Left cardiac atrium (tissue), 4 donors: ENCODE data around the gene FAM181A. TPM values are rescaled to one million over a fixed set of nuclear protein-coding genes. Genes with fewer than 3 reads are reported as not detected.

Experiments
- ATAC-seq, 2 donors: fragments of 200-7000 bp; cut with Tn5 transposase; one replicate each; pipeline ENCODE4 v1.9.1; 2020; ENCODE audit warnings: mild to moderate bottlenecking in 2 of 2, moderate library complexity in 2 of 2
- DNase-seq: peaks from one replicate; pipeline ENCODE4 v3.0.0-alpha.2; 2020
- intact Hi-C, 2 donors: fragments of 100-400 bp; cut with DNase I; formaldehyde crosslinking; loops; one replicate each; pipeline versions ENCODE4 v1.14.1 to v1.15.1; 2022 to 2023
- long read RNA-seq: library from polyadenylated mRNA; unstranded; transcript quantifications from one replicate; pipeline ENCODE4 v2.0.0, GENCODE V29; 2021
- total RNA-seq, 2 donors: library from RNA; stranded (reverse); fragmentation: NEBNext Ultra II Directional; extraction: Animal tissue kit (Norgen Biotek cat#: 25700); gene quantifications; one replicate each; pipeline ENCODE4 v1.2.1, GENCODE V29; 2021
- donor health status: DM: no; HTN: yes; CAD: no.
- donor health status: DM: no; HTN: yes; CAD: no; lungs with severe emphysema.
- donor health status: DM: yes; HTN: yes; CAD: no.
- donor health status: Dilated cardiomyopathy.

Gene FAM181A
- total RNA-seq = not detected
- long read RNA-seq = 0 reads

DNA sequence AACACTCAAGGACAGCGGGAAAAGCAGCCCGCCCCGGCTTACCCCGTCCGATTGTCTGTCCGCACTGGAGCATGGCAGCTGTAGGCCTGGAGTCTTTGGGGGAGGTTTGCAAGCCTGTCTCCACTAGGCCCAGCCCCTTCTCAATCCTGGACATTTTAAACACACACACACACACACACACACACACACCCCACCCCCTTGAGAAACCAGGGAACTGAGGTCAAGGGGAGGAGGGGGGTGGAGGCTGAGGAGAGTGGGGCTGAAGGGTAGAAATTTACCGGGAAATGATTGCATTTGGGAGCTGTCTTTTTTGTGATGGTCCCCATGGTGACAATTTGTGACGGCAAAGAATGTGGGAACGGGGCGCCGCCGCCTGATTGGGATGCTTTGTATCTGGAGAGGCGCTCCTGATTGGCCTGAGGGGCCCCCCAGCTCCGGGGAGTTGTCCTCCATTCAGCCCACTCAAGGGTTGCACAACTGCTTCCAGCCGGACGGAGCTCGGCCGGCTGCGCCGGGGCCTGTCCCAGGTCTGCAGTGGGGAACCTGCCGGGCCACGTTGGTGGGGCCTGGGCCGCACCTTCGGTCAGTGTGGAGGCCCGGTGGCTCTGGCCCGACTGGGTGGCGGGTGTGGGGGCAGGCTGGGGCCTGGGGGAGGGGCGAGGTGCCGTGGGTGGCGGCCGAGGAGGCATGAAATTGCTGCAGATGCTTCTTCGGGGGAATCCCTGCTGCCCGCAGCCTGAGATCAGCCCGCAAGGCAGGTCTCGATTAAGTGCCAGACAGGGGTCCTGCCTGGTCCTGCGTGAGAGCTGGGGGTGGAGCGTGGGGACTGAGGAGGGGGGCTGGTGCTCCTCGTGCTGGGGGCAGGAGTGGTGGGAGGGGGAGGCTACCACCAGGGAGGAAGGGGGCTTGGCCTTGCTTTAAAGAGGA lies at the start of gene FAM181A:
Gene FAM181A (plus strand): TSS at position 472 of the 927 bp plus-strand sequence. CDS start 942 bp downstream, outside the sequence.
- intact Hi-C loops = no loop called here
- ATAC-seq (no peak), DNase-seq (no peak)

DNA sequence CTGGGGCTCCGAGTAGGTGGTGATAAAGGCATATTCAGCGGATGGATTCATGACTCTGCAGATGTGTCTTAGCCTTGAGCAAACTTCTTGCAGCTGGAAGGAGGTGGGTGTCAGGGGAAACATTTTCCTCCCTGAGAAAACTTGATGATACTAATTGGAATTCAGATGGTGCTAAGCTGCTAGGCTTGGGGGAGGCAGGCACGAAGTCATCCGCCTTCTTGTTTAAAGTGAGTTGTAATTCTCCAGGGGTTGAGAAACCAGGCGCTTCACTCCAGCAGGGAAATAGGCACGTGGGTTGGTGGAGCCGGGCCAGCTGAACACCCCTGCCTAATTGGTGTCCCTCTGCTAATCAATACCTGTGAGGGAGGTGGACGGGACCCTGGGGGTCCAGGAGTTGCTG lies 48.9 kb upstream of the FAM181A start:
- DNase-seq (no peak), ATAC-seq (no peak)
- intact Hi-C loops = no loop called here

DNA sequence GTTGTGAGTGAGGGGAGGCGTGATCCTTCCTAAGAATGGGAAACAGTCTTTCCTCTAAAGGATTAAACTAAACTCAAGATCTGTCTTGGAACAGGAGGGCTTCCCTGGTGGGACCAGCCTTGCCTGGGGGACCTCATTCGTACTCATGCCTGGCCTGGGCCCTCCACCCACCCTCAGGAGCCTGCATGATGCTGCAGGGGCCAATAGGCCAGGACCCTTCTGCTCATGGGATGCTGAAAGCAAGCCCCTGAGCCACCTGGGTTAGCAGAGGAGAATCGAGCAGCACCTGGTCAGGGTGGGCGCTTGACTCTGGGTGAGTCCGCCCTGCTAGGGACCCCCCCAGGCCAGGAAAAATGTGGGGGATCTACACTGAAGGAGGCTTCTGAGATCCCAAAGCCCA lies 48.3 kb upstream of the FAM181A start:
- intact Hi-C loops = no loop called here
- DNase-seq = no peak
- no peak for ATAC-seq

DNA sequence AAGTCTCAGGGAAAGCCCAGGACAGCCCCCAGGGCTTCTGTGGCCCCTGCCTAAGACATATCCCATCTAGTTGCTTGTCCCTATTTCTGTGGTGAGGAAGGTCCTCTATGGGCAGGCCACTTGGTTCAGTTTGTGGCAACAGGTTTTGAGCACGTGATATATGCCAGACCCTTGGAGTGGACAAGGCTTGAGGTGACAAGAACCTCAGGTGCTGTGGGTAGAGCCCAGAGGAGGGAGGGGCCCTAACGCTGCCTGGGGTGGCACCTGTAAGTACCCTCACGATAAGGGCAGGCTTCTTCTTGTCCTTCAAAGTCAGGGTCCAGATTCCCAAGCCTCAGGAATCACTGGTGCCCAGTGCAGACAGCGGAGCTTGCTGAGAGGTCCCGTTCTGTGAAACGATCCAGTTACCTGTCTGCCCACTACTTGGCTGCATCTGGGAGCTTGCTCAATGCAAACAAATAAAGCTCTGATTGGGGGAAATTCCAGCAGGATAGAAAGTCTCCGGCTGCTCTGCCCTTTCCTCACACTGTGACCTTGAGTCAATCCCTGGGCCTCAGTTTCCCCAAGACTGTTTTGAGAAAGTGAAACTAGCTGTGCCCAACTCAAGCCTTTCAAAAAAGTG lies 47.7 kb upstream of the FAM181A start:
- intact Hi-C loops = no loop called here
- ATAC-seq (no peak), DNase-seq (no peak)

DNA sequence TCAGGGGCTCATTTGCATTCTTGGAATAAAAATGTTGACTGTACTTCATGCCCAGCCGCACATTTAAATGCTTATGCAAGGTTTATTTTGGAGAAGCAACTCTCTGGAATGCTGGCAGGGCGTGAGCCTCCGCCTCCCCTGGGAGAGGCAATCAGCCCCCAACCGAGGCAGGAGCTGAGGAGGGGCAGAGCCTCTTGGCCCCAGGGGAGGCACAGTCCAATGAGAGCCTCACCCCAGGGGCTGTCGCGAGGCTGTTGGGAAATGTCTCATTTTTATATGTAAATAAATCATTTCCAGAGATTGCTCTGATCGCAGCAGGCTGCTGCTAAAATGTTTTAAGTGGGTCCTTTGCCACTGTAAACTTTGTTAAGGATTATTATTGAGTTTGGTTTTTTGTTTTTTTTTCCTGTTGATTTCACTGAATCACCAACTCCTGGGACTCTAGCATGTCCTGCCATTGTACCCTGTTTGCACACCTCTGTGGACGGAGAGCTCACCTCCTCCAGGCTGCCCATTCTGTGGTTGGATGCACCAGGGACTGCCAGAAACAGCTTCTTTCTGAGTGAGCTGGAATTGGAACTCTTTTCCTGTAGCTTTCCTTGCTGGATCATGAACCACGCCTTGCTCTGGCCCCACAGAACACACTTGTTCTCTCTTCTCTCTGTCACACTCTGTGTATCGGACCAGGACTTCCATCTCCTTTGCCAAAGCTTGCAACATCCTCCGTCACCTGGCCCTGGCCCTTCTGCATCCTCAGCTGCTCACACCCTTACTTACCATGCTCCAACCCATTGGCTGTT lies 46.9 kb upstream of the FAM181A start:
- no peak for DNase-seq
- peak in 1 of 2 donors; percentile 88 for ATAC-seq
- intact Hi-C loops = no loop called here

DNA sequence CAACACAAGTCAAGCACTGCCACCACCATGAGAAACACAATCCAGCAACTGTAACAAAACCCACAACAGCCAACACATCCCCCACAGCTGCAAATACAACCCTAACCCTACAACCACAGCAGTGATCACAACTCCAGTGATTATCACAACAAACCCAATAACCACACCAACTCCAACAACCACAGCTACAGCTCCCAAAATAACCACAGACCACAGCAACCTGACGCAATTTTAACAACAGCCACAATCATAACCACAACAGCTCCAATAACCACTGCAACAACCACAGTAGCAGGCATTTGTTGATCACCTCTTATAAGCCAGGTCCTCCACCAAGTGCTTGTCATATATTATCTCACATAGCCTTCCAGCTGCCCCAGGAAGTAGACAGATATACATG lies 42.2 kb upstream of the FAM181A start:
- DNase-seq (no peak), ATAC-seq (no peak)
- intact Hi-C loops = no loop called here

DNA sequence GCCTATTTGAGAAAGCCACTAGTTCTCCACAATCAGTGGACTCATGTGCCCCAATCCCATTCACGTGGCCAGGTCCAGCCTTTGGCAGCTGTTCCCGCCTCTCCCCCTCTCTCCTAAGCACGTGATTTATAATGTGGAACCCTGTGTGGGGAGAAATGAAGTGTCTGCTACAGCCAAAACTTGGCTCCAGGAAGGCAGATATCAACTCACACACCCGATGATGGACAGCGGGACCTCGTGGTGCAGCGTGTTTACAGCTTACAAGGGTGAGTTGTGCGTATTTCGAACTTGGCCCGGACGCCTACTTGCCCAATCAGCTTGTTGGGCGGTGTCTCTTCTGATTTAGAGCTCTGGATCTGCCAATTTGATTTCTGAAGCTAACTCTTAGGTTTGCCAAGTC lies 38.1 kb upstream of the FAM181A start:
- intact Hi-C loops = no loop called here
- peak in 1 of 2 donors; percentile 39 for ATAC-seq

DNA sequence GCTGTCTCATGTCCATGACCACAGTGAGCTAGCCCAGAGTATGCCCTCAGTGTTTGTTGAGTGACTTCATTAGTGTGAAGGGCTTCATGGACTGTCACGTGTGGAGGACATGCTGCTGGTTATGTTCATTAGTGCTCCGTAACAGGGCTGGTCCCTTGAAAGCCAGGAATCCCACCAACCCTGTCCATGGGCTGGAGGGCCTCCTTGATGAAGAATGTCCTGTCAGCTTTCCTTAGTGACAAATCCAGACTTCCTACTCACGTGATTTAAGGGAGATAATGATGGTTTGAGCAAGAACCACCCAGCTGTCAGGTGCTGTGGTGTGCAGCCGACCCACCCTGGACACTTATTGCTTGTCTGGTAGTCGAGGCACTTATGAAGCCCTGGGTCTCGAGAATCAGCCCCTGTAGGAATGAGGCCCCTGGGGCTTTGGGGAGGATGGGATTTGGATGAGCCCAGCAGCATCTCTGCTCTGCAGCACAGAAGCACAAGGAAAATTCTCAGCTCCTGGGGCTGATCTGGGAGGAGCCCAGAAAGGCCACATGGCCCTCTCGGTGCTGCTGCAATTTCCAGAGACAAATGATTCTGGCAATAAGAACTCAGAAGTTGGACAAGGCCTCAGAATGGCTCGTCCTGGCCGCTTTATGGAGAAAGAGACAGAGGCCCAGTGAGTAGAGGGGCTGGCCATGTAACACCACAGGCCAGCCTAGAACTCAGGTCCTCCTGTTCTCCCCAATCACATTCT lies 37.2 kb upstream of the FAM181A start:
- no peak for ATAC-seq
- intact Hi-C loops = loop anchor here (5.0 to 10.0 kb wide), 3 partner anchors 103 to 235 kb away; partner anchors contain the start of gene PRIMA1 (in 2 of the 2)

More for the DNA sequence above, 38.1 kb upstream of the FAM181A start:
- DNase-seq = peak; percentile 46

DNA sequence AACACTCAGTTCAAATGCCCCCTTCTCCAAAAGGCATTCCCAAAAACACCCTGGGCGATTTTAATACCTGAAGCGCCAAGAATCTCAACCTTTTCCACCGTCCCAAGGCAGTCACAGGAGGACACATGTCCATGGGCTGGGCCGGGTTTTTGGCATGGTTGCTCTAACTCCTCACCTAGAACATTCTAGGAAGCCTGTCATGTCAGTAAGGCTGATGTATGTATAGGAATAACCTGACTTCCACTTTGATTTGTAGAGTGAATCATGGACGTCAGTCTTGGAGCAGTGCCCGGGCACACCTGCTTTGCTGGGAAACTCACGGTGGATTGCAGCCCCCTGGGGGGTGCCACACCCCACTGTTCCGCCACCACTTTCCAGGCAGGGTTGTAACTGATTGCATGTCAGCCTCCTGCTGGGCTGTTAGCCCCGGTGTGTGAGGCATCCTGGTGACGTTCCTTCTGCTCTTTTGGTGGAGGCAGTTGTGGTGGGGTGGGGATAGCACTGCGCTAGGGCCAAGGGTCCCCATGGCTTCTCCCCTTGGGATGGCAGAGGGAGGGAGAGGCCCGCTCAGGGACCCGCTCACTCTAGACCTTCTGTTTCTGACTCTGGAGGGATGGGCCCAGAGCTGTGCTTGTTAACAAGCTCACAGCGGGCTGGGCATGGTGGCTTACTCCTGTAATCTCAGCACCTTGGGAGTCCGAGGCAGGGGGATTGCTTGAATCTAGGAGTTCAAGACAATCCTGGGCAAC lies 35.2 kb upstream of the FAM181A start:
- DNase-seq = no peak
- no peak for ATAC-seq

More for the DNA sequence above, 37.2 kb upstream of the FAM181A start:
- DNase-seq = no peak

DNA sequence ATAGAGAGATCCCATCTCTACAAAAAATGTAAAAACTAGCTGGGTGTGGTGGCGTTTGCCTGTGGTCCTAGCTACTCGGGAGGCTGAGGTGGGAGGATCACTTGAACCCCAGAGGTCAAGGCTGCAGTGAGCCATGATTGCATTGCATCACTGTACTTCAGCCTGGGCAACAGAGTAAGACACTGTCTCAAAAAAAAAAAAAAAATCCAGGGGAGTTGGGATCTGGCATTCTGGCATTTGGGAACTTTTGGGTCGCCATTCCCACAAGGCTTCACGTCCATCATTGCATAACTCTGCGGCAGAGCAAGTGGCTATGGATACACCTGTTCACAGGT lies 34.7 kb upstream of the FAM181A start:
- DNase-seq (no peak), ATAC-seq (no peak)
- intact Hi-C loops = loop anchor here (2.0 to 10.0 kb wide), 4 partner anchors 105 to 238 kb away; partner anchors contain the start of gene PRIMA1 (in 2 of the 2)

More for the DNA sequence above, 35.2 kb upstream of the FAM181A start:
- intact Hi-C loops = loop anchor here (2.0 to 10.0 kb wide), 4 partner anchors 105 to 237 kb away; partner anchors contain the start of gene PRIMA1 (in 2 of the 2)

DNA sequence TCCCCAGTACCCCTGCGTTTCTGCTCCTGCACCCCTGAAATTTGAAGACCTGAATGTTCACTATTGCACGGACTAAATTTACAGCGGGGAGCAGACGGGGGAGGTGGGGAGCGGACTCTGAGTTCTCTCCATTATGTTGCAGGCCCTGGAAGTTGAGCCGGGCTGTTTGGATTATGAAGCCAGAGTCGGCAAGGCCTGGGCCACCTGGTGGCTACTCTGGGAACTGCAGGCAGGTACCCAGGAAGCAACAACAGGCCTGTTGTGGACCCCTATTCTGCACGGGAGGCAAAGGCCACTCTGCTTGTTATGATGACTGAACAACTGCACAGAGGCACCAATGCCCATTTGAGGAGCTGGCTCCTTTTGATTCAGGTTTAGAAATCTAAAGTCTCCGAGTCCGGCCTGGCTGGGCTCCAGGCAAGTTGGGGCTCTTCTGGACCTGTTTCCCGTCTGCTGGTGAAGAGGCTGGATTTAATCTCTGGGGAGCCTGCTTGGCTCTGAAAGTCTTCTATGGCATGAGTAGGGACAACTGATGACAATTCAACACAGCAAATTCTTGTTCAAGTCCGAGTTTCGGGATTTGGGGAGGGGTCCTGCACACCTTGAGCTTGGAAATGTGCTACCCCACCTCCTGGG lies 34.1 kb upstream of the FAM181A start:
- intact Hi-C loops = loop anchor here (2.0 to 10.0 kb wide), 4 partner anchors 106 to 238 kb away; partner anchors contain the start of gene PRIMA1 (in 2 of the 2)
- peak; percentile 69 to 70 for ATAC-seq
- peak; percentile 79 for DNase-seq

DNA sequence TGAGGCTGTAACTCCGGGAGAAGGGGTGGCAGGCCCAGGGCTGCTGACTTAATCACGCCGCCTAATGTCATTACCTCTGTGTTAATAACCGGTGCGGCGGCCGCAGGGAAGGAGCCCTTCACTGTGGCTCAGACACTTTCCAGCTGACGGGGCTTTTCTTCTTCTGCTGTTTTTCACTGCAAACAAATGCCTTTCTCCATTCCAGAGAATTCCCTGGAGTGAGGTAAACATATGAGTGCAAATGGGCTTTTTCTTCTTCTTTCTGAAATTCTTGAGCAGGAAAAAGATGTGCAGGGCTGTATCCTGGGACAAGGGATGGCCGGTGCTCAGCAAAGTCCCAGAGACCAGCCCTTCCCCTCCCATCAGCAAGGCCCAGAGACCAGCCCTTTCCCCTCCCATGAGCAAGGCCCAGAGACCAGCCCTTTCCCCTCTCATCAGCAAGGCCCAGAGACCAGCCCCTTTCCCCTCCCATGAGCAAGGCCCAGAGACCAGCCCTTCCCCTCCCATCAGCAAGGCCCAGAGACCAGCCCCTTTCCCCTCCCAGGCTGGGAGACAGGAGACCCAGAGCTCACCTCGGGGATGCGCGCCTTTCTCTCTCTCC lies 33.4 kb upstream of the FAM181A start:
- ATAC-seq = no peak
- intact Hi-C loops = loop anchor here (2.0 to 10.0 kb wide), 4 partner anchors 106 to 239 kb away; partner anchors contain the start of gene PRIMA1 (in 2 of the 2)
- DNase-seq = no peak

DNA sequence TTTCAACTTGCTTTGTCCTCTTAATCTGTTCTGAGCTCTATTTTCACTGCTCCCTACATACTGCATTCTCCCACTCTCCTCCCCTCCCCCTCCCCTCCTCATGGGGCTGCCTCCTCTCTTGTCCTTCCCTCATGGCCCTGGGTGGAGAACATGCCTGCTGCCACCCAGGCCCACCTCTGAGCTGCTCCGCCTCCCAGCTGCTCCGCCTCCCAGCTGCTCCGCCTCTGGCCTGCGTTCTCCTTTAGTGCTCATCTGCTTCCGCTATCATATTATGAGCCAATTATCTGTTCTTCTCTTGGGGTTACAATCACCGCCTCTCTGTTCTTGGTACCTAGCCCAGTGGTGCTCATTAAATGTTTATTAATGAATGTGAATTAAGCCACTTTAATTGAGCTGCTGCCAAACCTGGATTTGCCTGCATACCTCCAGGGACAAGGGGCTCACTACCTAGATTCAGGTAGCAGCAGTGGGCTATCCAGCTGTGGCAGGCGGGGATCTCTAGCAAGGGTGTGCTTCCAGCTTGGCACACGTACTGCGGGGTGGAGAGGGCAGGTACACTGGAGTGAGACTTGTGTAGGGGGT lies 32.0 kb upstream of the FAM181A start:
- no peak for ATAC-seq
- intact Hi-C loops = loop anchor here in 1 of 2 donors (10.0 kb wide), 2 partner anchors 110 to 240 kb away; partner anchors contain the start of gene PRIMA1
- no peak for DNase-seq

DNA sequence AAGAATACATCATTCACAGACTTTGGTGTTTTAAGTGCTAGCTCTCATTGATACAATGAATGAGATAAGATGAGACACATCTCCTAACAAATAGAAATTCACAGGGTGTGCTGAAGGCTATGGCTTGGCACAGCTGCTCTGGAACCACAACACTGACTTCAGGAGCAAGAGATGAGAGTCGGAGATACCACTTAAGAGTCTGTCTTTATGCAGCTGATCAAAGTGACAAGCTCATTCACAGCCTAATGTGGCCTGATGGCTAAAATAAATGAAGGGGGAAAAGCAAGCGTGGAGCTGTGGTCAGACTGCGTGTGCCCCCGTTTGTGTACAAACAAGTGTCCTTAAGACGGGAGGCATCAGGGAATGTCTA lies 29.7 kb upstream of the FAM181A start:
- no peak for ATAC-seq
- DNase-seq = no peak
- intact Hi-C loops = loop anchor here in 1 of 2 donors (10.0 kb wide), 2 partner anchors 113 to 243 kb away; partner anchors contain the start of gene PRIMA1

DNA sequence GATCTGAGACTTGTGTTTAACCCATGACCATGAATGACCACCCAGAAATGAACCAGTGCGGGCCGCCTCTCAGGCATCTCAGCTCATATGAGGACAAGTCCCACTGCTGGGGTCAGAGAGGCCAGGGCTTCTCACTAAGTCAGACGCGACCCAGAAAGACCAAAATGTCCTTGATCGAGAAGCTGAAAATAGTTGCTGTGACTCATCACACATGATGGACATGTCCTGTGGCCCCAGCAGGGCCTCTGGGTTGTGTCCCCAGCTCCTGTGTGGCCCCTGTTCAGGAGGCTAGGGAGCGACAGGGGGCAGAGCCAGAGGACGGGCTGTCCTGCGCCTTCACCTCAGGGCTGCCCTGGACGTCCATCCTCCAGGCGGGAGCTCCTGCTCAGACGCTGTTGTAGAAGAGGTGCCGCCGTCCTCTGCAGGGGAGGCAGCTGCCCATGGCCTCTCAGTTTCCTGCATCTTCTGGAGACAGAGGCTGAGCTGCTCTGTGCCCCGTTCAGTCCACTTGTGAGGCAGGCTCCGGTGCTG lies 29.0 kb upstream of the FAM181A start:
- peak in 1 of 2 donors; percentile 20 for ATAC-seq
- intact Hi-C loops = loop anchor here in 1 of 2 donors (10.0 kb wide), 2 partner anchors 113 to 243 kb away; partner anchors contain the start of gene PRIMA1
- DNase-seq = no peak

DNA sequence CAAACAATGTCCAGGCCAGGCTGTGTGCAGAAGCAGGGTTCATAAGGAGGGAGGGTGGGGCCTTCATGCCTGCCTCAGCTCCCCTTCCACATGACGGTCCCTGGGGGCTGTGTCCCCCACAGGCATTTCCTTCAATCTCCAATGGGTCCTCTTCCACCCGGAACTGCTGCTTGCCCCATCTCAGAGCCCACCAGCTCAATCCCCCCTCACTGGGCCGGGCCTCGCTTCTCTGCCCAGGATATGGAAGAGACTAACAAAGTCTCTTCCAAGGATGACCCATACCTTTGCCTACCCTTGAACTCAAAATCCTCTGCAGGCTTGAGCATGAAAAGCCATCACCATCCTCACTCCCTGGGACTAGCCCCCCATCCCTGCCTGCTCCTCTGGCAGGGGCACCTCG lies 28.4 kb upstream of the FAM181A start:
- intact Hi-C loops = loop anchor here in 1 of 2 donors (10.0 kb wide), 2 partner anchors 114 to 244 kb away; partner anchors contain the start of gene PRIMA1

More for the DNA sequence above, 28.4 kb upstream of the FAM181A start:
- DNase-seq (no peak), ATAC-seq (no peak)
